Gastrocnemius medialis (tissue), 4 donors: ENCODE results near the gene CD46.

Source experiments
- POLR2A ChIP-seq, 2 donors: fragments of 450-650 bp; IDR thresholded peaks; one replicate each; pipeline ENCODE4 v1.6.1; 2017; ENCODE audit warnings: antibody characterized with exemption in 2 of 2, mild to moderate bottlenecking in 2 of 2, moderate library complexity in 2 of 2
- TF ChIP-seq, protein P1 (sequence below), 5 experiments: fragments of 450-650 bp in 3 of 5; fragments of 200-600 bp in 2 of 5; sonication (generic) in 2 of 5; IDR thresholded peaks in 4 of 5; conservative IDR thresholded peaks in 1 of 5; 1 replicate in 4 of 5; 2 replicates in 1 of 5; pipeline ENCODE4 v1.5.1; 2016 to 2019; ENCODE audit warnings: antibody characterized with exemption in 5 of 5, mild to moderate bottlenecking in 3 of 5, moderate library complexity in 3 of 5

DNA sequence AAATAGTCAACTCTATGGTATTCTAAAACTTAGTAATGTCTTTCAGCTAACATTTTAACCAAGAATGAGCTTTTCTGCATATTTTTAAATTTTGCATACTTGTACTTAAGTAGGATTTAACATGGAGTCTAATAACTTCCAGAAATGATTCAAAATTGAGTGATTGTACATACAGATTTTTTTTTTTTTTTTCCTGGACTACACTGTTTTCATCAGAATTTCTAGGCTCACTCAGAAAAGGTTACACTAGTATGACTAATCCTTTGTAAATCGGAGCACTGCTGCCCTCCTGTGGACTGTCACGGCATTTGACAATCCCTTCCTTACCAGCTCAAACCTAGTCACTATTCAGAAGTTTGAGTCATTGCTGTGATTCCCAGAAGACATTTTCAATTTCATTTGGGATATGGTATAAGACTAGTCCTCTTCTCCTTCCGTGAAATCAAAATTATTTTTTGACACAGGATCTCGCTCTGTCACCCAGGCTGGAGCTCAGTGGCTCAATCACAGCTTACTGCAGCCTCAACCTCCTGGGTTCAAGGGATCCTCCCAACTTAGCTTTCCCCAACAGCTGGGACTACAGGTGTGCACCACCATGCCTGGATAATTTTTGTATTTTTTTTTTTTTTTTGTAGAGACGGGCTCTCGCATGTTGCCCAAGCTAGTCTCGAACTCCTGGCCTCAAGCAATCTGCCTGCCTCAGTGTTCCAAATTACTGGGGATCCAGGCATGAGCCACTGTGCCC, 45.5 kb downstream of the CD46 start:
- TF ChIP-seq POLR2A (IDR thresholded peaks at IDR 0.05): no peak
- TF ChIP-seq, protein P1, sequence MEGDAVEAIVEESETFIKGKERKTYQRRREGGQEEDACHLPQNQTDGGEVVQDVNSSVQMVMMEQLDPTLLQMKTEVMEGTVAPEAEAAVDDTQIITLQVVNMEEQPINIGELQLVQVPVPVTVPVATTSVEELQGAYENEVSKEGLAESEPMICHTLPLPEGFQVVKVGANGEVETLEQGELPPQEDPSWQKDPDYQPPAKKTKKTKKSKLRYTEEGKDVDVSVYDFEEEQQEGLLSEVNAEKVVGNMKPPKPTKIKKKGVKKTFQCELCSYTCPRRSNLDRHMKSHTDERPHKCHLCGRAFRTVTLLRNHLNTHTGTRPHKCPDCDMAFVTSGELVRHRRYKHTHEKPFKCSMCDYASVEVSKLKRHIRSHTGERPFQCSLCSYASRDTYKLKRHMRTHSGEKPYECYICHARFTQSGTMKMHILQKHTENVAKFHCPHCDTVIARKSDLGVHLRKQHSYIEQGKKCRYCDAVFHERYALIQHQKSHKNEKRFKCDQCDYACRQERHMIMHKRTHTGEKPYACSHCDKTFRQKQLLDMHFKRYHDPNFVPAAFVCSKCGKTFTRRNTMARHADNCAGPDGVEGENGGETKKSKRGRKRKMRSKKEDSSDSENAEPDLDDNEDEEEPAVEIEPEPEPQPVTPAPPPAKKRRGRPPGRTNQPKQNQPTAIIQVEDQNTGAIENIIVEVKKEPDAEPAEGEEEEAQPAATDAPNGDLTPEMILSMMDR (IDR thresholded peaks at IDR 0.05 in 4 of 5, conservative IDR thresholded peaks at IDR 0.05 in 1 of 5): peak; percentile 76 to 85 (median 81)
